Tibial nerve (tissue), 4 donors: ENCODE data around the gene ARMC8.

ENCODE experiments used
- CTCF ChIP-seq, 5 experiments: fragments of 200-600 bp in 3 of 5; fragments of 450-650 bp in 2 of 5; sonication (generic) in 3 of 5; IDR thresholded peaks; one replicate each; pipeline ENCODE4 v1.5.1; 2016 to 2019; ENCODE audit warnings: antibody characterized with exemption in 5 of 5, mild to moderate bottlenecking in 3 of 5, moderate library complexity in 2 of 5
- EP300 ChIP-seq, 2 donors: sonication (generic); formaldehyde crosslinking; IDR thresholded peaks; one replicate each; pipeline ENCODE4 v1.6.1; 2017; ENCODE audit warnings: antibody characterized with exemption in 2 of 2, mild to moderate bottlenecking in 1 of 2

- no peak for TF ChIP-seq EP300 (IDR thresholded peaks at IDR 0.05)
- TF ChIP-seq CTCF (IDR thresholded peaks at IDR 0.05): no peak
These were observed 102.6 kb downstream of the ARMC8 start for GRCh38 chr3:138289701-138290100.
